C4-2B (cell line): ENCODE measurements around the gene RNF13.
"Not testable (repeated sequence)": the region's sequence is repeated elsewhere in the genome, so short reads cannot be mapped to it uniquely, and the experiment has no call there.

Experiments used
- H3K27ac ChIP-seq: fragments of 450-650 bp; 2 replicates; pipeline ENCODE4 v1.5.1; 2017
- CTCF ChIP-seq: fragments of 450-650 bp; conservative IDR thresholded peaks from 2 replicates; pipeline ENCODE4 v1.5.1; 2017; ENCODE audit warnings: mild to moderate bottlenecking
- ZFX ChIP-seq: fragments of 450-650 bp; IDR thresholded peaks from 2 replicates; pipeline ENCODE4 v1.6.1; 2017

The RNF13 gene

GRCh38 chr3:149933008-149933407 lies 120.0 kb downstream of the RNF13 start:
- no peak overlapping the region for H3K27ac ChIP-seq
- TF ChIP-seq CTCF (no peak), ZFX (no peak)

GRCh38 chr3:149933858-149934257 lies 120.8 kb downstream of the RNF13 start:
- no peak overlapping the region for H3K27ac ChIP-seq
- no peak for TF ChIP-seq ZFX
- no peak for TF ChIP-seq CTCF

DNA sequence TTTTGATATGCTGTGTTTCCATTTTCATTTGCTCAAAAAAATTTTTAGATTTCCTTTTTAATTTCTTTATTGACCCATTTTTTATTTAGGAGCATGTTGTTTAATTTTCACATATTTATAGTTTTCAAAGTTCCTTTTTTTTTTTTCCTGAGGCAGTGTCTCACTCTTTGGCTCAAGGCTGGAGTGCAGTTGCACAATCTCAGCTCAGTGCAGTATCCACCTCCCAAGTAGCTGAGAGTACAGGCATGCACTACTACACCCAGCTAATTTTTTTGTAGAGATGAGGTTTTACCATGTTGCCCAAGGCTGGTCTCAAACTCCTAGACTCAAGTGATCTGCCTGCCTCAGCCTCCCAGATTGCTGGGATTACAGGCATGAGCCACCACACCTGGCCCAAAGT lies 121.5 kb downstream of the RNF13 start:
- no peak overlapping the region for H3K27ac ChIP-seq
- no peak for TF ChIP-seq ZFX
- no peak for TF ChIP-seq CTCF

GRCh38 chr3:149936812-149937230 lies 123.8 kb downstream of the RNF13 start:
- no peak overlapping the region for H3K27ac ChIP-seq
- TF ChIP-seq ZFX (no peak), CTCF (peak; percentile 95)

- not testable (repeated sequence) for H3K27ac ChIP-seq
Measured at GRCh38 chr3:149938392-149939055, 125.5 kb downstream of the RNF13 start.

- TF ChIP-seq ZFX (no peak), CTCF (no peak)
- H3K27ac ChIP-seq = no peak overlapping the region
Measured at GRCh38 chr3:149941186-149941585, 128.2 kb downstream of the RNF13 start.

GRCh38 chr3:149941946-149942345 lies 128.9 kb downstream of the RNF13 start:
- TF ChIP-seq CTCF = no peak
- TF ChIP-seq ZFX = no peak
- H3K27ac ChIP-seq = no peak overlapping the region

GRCh38 chr3:149942409-149942808 lies 129.4 kb downstream of the RNF13 start:
- H3K27ac ChIP-seq = no peak overlapping the region
- TF ChIP-seq CTCF (no peak), ZFX (no peak)

DNA sequence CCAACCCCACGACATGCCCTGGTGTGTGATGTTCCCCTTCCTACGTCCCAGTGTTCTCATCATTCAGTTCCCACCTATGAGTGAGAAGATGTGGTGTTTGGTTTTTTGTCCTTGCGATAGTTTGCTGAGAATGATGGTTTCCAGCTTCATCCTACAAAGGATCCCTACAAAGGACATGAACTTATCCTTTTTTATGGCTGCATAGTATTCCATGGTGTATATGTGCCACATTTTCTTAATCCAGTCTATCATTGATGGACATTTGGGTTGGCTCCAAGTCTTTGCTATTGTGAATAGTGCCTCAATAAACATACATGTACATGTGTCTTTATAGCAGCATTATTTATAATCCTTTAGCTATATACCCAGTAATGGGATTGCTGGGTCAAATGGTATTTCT lies 131.0 kb downstream of the RNF13 start:
- H3K27ac ChIP-seq = not testable (repeated sequence)
